Endothelial cell (in vitro differentiated cells): Measurements from ENCODE around the gene TUFT1. TPM values are rescaled to one million over a fixed set of nuclear protein-coding genes. Genes with fewer than 3 reads are reported as not detected.
A peak's percentile ranks its signal among the peaks of the same experiment; 100 is the strongest.

Source experiments
- DNase-seq: peaks from one replicate; pipeline ENCODE4 v3.0.0; 2021; ENCODE audit warnings: low spot score
- H3K27ac Mint-ChIP-seq: one replicate; pipeline ENCODE4 v1.8.0; 2021; ENCODE audit warnings: mixed read lengths, inconsistent platforms; ENCODE audit not compliant: unreplicated experiment
- H3K27me3 Mint-ChIP-seq: one replicate; pipeline ENCODE4 v1.8.0; 2021; ENCODE audit warnings: mild to moderate bottlenecking, moderate library complexity, mixed read lengths, inconsistent platforms; ENCODE audit not compliant: unreplicated experiment
- H3K36me3 Mint-ChIP-seq: one replicate; pipeline ENCODE4 v1.8.0; 2021; ENCODE audit warnings: mild to moderate bottlenecking, low read depth, mixed read lengths, inconsistent platforms; ENCODE audit not compliant: unreplicated experiment
- H3K4me1 Mint-ChIP-seq: one replicate; pipeline ENCODE4 v1.8.0; 2021; ENCODE audit warnings: mild to moderate bottlenecking, mixed read lengths, inconsistent platforms; ENCODE audit not compliant: unreplicated experiment
- H3K4me3 Mint-ChIP-seq: one replicate; pipeline ENCODE4 v1.8.0; 2021; ENCODE audit warnings: mild to moderate bottlenecking, mixed read lengths, inconsistent platforms; ENCODE audit not compliant: unreplicated experiment
- H3K9me3 Mint-ChIP-seq: one replicate; pipeline ENCODE4 v1.8.0; 2021; ENCODE audit warnings: mixed read lengths, inconsistent platforms; ENCODE audit not compliant: unreplicated experiment
- total RNA-seq: library from RNA; stranded (reverse); fragmentation: NEBNext Ultra II Directional; extraction: Animal tissue kit (Norgen Biotek cat#: 25700); gene quantifications from one replicate; pipeline ENCODE4 v1.2.1, GENCODE V29; 2021; ENCODE audit not compliant: unreplicated experiment
- TF ChIP-seq, protein P1 (sequence below): fragments of 200-600 bp; sonication (generic); IDR thresholded peaks from one replicate; pipeline ENCODE4 v1.5.0; 2021; ENCODE audit warnings: antibody characterized with exemption; ENCODE audit not compliant: unreplicated experiment

TUFT1 gene
- total RNA-seq, 1 donor from 2014 or later = 11.2 TPM

DNA sequence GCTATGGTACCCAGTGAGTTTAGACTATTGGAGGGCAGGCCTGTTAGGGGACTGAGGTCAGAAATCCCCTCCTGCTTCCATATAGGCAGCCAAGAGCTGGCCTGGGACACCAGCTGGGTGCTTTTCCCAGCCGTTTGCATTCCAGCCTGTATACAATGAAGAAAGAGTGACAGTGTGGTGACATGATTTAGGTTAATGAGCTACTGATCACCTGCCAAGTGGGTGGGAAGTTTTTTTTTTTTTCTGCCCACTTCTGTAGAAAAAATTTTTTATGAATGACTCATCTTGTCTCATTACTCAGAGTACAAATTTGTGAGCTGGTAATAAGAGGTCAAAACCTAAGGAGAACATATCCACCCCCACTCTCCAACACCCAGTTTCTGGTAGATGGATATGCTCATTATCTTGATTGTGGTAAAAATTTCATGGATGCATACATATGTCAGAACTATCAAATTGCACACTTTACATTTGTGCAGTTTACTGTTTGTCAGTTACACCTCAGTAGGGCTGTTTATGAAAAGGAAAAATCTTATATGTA, 45.3 kb upstream of the TUFT1 start:
- DNase-seq = no peak
- Mint-ChIP-seq H3K9me3 (no peaks in the 10 kb centered on the region), H3K4me3 (no peak overlapping the region), H3K36me3 (no peaks in the 10 kb centered on the region), H3K27me3 (peaks cover 1% of the 10 kb centered on the region), H3K4me1 (peaks cover 39% of the 10 kb centered on the region), H3K27ac (peak overlapping the region; percentile 70)
- TF ChIP-seq, protein P1, sequence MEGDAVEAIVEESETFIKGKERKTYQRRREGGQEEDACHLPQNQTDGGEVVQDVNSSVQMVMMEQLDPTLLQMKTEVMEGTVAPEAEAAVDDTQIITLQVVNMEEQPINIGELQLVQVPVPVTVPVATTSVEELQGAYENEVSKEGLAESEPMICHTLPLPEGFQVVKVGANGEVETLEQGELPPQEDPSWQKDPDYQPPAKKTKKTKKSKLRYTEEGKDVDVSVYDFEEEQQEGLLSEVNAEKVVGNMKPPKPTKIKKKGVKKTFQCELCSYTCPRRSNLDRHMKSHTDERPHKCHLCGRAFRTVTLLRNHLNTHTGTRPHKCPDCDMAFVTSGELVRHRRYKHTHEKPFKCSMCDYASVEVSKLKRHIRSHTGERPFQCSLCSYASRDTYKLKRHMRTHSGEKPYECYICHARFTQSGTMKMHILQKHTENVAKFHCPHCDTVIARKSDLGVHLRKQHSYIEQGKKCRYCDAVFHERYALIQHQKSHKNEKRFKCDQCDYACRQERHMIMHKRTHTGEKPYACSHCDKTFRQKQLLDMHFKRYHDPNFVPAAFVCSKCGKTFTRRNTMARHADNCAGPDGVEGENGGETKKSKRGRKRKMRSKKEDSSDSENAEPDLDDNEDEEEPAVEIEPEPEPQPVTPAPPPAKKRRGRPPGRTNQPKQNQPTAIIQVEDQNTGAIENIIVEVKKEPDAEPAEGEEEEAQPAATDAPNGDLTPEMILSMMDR = no peak

DNA sequence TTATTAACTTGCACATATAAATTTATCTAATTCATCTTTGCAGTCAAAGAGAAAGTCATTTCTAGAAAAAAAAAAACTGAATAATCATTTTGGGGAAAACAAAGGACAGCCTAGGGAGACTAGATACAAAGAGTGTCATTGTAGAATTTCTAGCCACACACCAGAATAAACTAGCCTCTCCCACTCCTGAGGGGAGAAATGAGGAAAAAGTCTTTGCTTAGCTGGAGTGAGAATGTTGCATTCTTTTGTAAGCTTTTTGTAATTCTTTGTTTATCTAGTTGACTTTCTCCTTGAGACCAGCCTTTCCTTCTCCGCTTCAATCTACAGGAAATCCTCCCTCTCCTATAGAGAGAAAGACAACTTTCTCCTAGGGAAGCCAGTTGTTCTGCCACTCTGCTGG, 44.8 kb upstream of the TUFT1 start:
- peaks cover 39% of the 10 kb centered on the region for H3K4me1 Mint-ChIP-seq
- H3K27me3 Mint-ChIP-seq = peaks cover 1% of the 10 kb centered on the region
- no peak overlapping the region for H3K4me3 Mint-ChIP-seq
- DNase-seq = no peak
- no peaks in the 10 kb centered on the region for H3K9me3 Mint-ChIP-seq
- H3K36me3 Mint-ChIP-seq = peaks cover under 1% of the 10 kb centered on the region
- TF ChIP-seq, protein P1 = no peak
- peak overlapping the region; percentile 70 for H3K27ac Mint-ChIP-seq

DNA sequence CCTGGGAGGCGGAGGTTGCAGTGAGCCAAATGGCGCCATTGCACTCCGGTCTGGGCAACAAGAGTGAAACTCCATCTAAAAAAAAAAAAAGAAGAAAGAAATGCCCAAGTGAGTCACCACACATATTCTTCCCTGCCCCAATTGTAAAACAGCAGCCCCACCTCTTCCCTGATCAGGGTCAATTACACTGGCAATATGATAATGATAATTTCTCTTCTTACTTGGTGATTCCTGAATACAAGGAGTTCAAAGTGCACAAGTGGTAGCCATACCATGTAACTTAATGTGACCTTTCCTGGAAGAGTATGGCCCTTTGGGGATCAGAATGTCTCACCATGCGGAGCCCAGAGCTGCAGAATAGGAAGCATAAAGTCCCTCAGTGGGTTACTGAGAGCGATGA, 40.7 kb upstream of the TUFT1 start:
- TF ChIP-seq, protein P1 = no peak
- H3K4me3 Mint-ChIP-seq = no peak overlapping the region
- H3K9me3 Mint-ChIP-seq = no peaks in the 10 kb centered on the region
- peaks cover 3% of the 10 kb centered on the region for H3K36me3 Mint-ChIP-seq
- H3K27me3 Mint-ChIP-seq = peaks cover 2% of the 10 kb centered on the region
- DNase-seq = no peak
- H3K4me1 Mint-ChIP-seq = peaks cover 32% of the 10 kb centered on the region
- no peak overlapping the region for H3K27ac Mint-ChIP-seq

GRCh38 chr1:151499930-151500329, 40.2 kb upstream of the TUFT1 start:
- TF ChIP-seq, protein P1 = no peak
- H3K4me1 Mint-ChIP-seq = peaks cover 32% of the 10 kb centered on the region
- no peak for DNase-seq
- H3K9me3 Mint-ChIP-seq = no peaks in the 10 kb centered on the region
- H3K4me3 Mint-ChIP-seq = no peak overlapping the region
- H3K36me3 Mint-ChIP-seq = peaks cover 3% of the 10 kb centered on the region
- H3K27ac Mint-ChIP-seq = no peak overlapping the region
- H3K27me3 Mint-ChIP-seq = peaks cover 2% of the 10 kb centered on the region

GRCh38 chr1:151501474-151501873, 38.6 kb upstream of the TUFT1 start:
- no peak overlapping the region for H3K27ac Mint-ChIP-seq
- peaks cover 10% of the 10 kb centered on the region for H3K36me3 Mint-ChIP-seq
- TF ChIP-seq, protein P1 = no peak
- H3K4me1 Mint-ChIP-seq = peaks cover 24% of the 10 kb centered on the region
- H3K27me3 Mint-ChIP-seq = peaks cover 2% of the 10 kb centered on the region
- H3K9me3 Mint-ChIP-seq = no peaks in the 10 kb centered on the region
- no peak for DNase-seq
- no peak overlapping the region for H3K4me3 Mint-ChIP-seq
